ENCODE data around the gene PLEKHG5.

DNA sequence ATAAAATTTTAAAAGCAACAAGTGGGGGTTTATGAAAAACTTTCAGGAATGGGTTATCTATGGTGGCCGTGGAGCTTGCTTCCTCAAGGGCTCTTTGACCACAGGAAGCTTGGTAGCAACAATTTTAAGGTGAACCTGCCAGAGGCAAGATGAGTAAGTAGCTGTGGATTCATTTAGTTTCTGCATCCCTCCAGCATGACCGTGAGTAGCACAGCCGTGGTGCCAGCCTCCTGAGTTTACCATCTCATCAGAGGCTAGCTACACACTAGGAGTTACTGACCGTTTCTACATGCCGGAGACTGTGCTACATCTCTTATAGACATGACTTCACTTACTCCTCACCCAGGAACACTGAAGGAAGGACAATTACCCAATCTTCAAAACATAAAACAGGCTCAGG, 30.1 kb upstream of the PLEKHG5 start:
- no peak for TF ChIP-seq POLR2A (IDR thresholded peaks at IDR 0.05)
- TF ChIP-seq, protein P1, sequence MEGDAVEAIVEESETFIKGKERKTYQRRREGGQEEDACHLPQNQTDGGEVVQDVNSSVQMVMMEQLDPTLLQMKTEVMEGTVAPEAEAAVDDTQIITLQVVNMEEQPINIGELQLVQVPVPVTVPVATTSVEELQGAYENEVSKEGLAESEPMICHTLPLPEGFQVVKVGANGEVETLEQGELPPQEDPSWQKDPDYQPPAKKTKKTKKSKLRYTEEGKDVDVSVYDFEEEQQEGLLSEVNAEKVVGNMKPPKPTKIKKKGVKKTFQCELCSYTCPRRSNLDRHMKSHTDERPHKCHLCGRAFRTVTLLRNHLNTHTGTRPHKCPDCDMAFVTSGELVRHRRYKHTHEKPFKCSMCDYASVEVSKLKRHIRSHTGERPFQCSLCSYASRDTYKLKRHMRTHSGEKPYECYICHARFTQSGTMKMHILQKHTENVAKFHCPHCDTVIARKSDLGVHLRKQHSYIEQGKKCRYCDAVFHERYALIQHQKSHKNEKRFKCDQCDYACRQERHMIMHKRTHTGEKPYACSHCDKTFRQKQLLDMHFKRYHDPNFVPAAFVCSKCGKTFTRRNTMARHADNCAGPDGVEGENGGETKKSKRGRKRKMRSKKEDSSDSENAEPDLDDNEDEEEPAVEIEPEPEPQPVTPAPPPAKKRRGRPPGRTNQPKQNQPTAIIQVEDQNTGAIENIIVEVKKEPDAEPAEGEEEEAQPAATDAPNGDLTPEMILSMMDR (IDR thresholded peaks at IDR 0.05 in 8 of 11, conservative IDR thresholded peaks at IDR 0.05 in 3 of 11): no peak

All from spleen (tissue), 7 donors.